SK-N-SH (cell line): ENCODE results near the gene IPPK. TPM values are rescaled to one million over a fixed set of nuclear protein-coding genes. Genes with fewer than 3 reads are reported as not detected.

Experiments used
- CTCF ChIA-PET: fragments of 300-600, 350-600 bp; formaldehyde crosslinking; extraction: SDS; loops from one replicate; lab custom pipeline; 2021; lab: Yijun Ruan, JAX
- POLR2A ChIA-PET: fragments of 350-600 bp; sonication (Branson Sonifier 250); formaldehyde crosslinking; extraction: SDS; loops from one replicate; lab custom pipeline; 2020; ENCODE audit warnings: antibody characterized with exemption, inconsistent platforms; lab: Yijun Ruan, JAX
- DNase-seq: peaks from one replicate; pipeline ENCODE4 v3.0.0; 2012
- H2AFZ ChIP-seq: fragments of 200-600 bp; sonication (generic); 2 replicates; pipeline ENCODE4 v1.8.1; 2016; ENCODE audit warnings: antibody characterized with exemption, mild to moderate bottlenecking, low read depth
- H3F3A ChIP-seq: fragments of 200-600 bp; sonication (generic); replicated peaks from 2 replicates; pipeline ENCODE3; 2016; ENCODE audit warnings: antibody characterized with exemption, mild to moderate bottlenecking; ENCODE audit not compliant: insufficient read depth
- H3K27ac ChIP-seq, 2 experiments: fragments of 200-500 bp in 1 of 2; fragments of 200-600 bp in 1 of 2; sonication (Bioruptor generic) in 1 of 2; sonication (generic), shearing (Covaris generic) in 1 of 2; 2 replicates each; pipeline versions ENCODE4 v1.5.1 to v1.6.1; 2014 to 2016; ENCODE audit warnings: low read depth in 2 of 2, inconsistent platforms in 1 of 2, low read length in 1 of 2, mild to moderate bottlenecking in 1 of 2, mixed read lengths in 1 of 2
- H3K27me3 ChIP-seq: fragments of 200-600 bp; sonication (generic), shearing (Covaris generic); 2 replicates; pipeline ENCODE4 v1.6.1; 2016; ENCODE audit warnings: mixed run types; ENCODE audit not compliant: insufficient read depth
- H3K36me3 ChIP-seq, 2 experiments: fragments of 200-500 bp in 1 of 2; fragments of 200-600 bp in 1 of 2; sonication (Bioruptor generic) in 1 of 2; sonication (generic) in 1 of 2; replicated peaks in 1 of 2; 2 replicates each; pipeline versions ENCODE3 to v1.5.1; 2014 to 2016; ENCODE audit warnings: low read length in 1 of 2, mild to moderate bottlenecking in 1 of 2; ENCODE audit not compliant: insufficient read depth in 2 of 2, control insufficient read depth in 1 of 2
- H3K4me1 ChIP-seq, 2 experiments: fragments of 200-500 bp in 1 of 2; fragments of 200-600 bp in 1 of 2; sonication (Bioruptor generic) in 1 of 2; sonication (generic), shearing (Covaris generic) in 1 of 2; 2 replicates each; pipeline versions ENCODE4 v1.5.1 to v1.6.1; 2014 to 2016; ENCODE audit warnings: low read depth in 1 of 2, low read length in 1 of 2, mixed run types in 1 of 2; ENCODE audit not compliant: insufficient read depth in 2 of 2, control insufficient read depth in 1 of 2
- H3K4me2 ChIP-seq: fragments of 200-600 bp; sonication (generic), shearing (Covaris generic); 2 replicates; pipeline ENCODE4 v1.6.1; 2017; ENCODE audit warnings: mixed run types
- H3K4me3 ChIP-seq, 2 experiments: fragments of 200-500 bp in 1 of 2; fragments of 200-600 bp in 1 of 2; sonication (Bioruptor generic) in 1 of 2; sonication (generic), shearing (Covaris generic) in 1 of 2; 2 replicates each; pipeline versions ENCODE4 v1.5.1 to v1.8.1; 2014 to 2016; ENCODE audit warnings: low read depth in 2 of 2, inconsistent platforms in 1 of 2, low read length in 1 of 2, mild to moderate bottlenecking in 1 of 2, mixed read lengths in 1 of 2, moderate library complexity in 1 of 2
- H3K79me2 ChIP-seq: fragments of 200-600 bp; sonication (generic); 2 replicates; pipeline ENCODE4 v1.8.1; 2017; ENCODE audit warnings: mild to moderate bottlenecking; ENCODE audit not compliant: insufficient read depth
- H3K9ac ChIP-seq: fragments of 200-600 bp; sonication (generic); 2 replicates; pipeline ENCODE4 v1.6.1; 2017; ENCODE audit warnings: mixed run types
- H3K9me2 ChIP-seq: fragments of 200-600 bp; sonication (generic); 2 replicates; pipeline ENCODE4 v1.6.1; 2017; ENCODE audit warnings: mixed run types
- H3K9me3 ChIP-seq: fragments of 200-600 bp; sonication (generic); 2 replicates; pipeline ENCODE4 v1.6.1; 2017; ENCODE audit warnings: mixed run types, mild to moderate bottlenecking, moderate library complexity
- H4K20me1 ChIP-seq: fragments of 200-600 bp; sonication (generic); 2 replicates; pipeline ENCODE4 v1.6.1; 2017; ENCODE audit warnings: mild to moderate bottlenecking, mixed run types; ENCODE audit not compliant: insufficient read depth
- ELF1 ChIP-seq: IDR thresholded peaks from 2 replicates; pipeline ENCODE4 v1.4.0; 2012
- MAX ChIP-seq: IDR thresholded peaks from 2 replicates; pipeline ENCODE4 v1.4.0; 2012; ENCODE audit warnings: low read depth
- MEF2A ChIP-seq: IDR thresholded peaks from 2 replicates; pipeline ENCODE4 v1.4.0; 2012; ENCODE audit warnings: low read depth, borderline replicate concordance
- MXI1 ChIP-seq: IDR thresholded peaks from 2 replicates; pipeline ENCODE4 v1.6.1; 2012; ENCODE audit warnings: mild to moderate bottlenecking, low read depth, low read length, improper control_type of control experiment
- NFIC ChIP-seq: IDR thresholded peaks from 2 replicates; pipeline ENCODE4 v1.4.0; 2012; ENCODE audit warnings: borderline replicate concordance
- POLR2AphosphoS5 ChIP-seq: IDR thresholded peaks from 2 replicates; pipeline ENCODE4 v1.6.1; 2012; ENCODE audit warnings: low read depth, low read length
- REST ChIP-seq: IDR thresholded peaks from 2 replicates; pipeline ENCODE4 v1.6.1; 2012; ENCODE audit warnings: mild to moderate bottlenecking, low read depth, low read length, moderate library complexity
- SMC3 ChIP-seq: IDR thresholded peaks from 2 replicates; pipeline ENCODE4 v1.6.1; 2012; ENCODE audit warnings: low read depth, low read length, improper control_type of control experiment
- TAF1 ChIP-seq: IDR thresholded peaks from 2 replicates; pipeline ENCODE4 v1.6.1; 2012; ENCODE audit warnings: low read depth, mild to moderate bottlenecking, low read length, moderate library complexity, borderline replicate concordance
- TCF12 ChIP-seq: IDR thresholded peaks from 2 replicates; pipeline ENCODE4 v1.4.0; 2012
- TEAD4 ChIP-seq: IDR thresholded peaks from 2 replicates; pipeline ENCODE4 v1.4.0; 2012; ENCODE audit warnings: mild to moderate bottlenecking, borderline replicate concordance; ENCODE audit not compliant: insufficient read depth
- USF1 ChIP-seq: IDR thresholded peaks from 2 replicates; pipeline ENCODE4 v1.4.0; 2012; ENCODE audit warnings: low read depth, borderline replicate concordance
- ZBTB33 ChIP-seq: IDR thresholded peaks from 2 replicates; pipeline ENCODE4 v1.4.0; 2012; ENCODE audit warnings: low read depth, borderline replicate concordance
- WGBS: methylation state at CpG from one replicate; pipeline ENCODE4 v1.1.6; 2017; ENCODE audit warnings: low lambda C conversion rate; 5-methylcytosine and 5-hydroxymethylcytosine counted together
- polyA plus RNA-seq, 3 experiments: library from polyadenylated mRNA; depleted of rRNA; stranded (reverse); fragments of >200 nt; gene quantifications; 2 replicates each; pipeline ENCODE4 v1.2.3, GENCODE V29; 2012

The IPPK gene
- polyA plus RNA-seq, 1 of the 3 experiments (the other 2 are of a cell fraction): 16.5 TPM

- TF ChIP-seq TEAD4 (no peak), TAF1 (no peak), SMC3 (no peak), REST (no peak)
These were observed 41.2 kb upstream of the IPPK start (continued) for GRCh38 chr9:92711146-92711545.

GRCh38 chr9:92710368-92710767 lies 40.4 kb upstream of the IPPK start:
- H3K27me3 ChIP-seq: no peaks in the 10 kb centered on the region
- no peaks in the 10 kb centered on the region; the same call in 1 of the 2 replicates for H3K79me2 ChIP-seq
- no peaks in the 10 kb centered on the region for H3K9me3 ChIP-seq
- H3K9ac ChIP-seq: no peak overlapping the region
- ChIA-PET CTCF (interaction anchor here (1.1 kb wide), 1 partner anchor 81 kb away, joined by 4 read pairs; no protein-coding TSS in a partner anchor), POLR2A (no interaction called here)
- no peak overlapping the region for H3K4me3 ChIP-seq
- H3K4me2 ChIP-seq: no peak overlapping the region
- H3F3A ChIP-seq: no peaks in the 10 kb centered on the region
- TF ChIP-seq MXI1: no peak
- no peak for TF ChIP-seq TCF12
- TF ChIP-seq MEF2A: no peak
- TF ChIP-seq POLR2AphosphoS5: no peak
- TF ChIP-seq USF1: no peak
- TF ChIP-seq ELF1: no peak
- no peak overlapping the region for H3K27ac ChIP-seq
- no peak overlapping the region for H2AFZ ChIP-seq
- H3K4me1 ChIP-seq: no peaks in the 10 kb centered on the region
- H4K20me1 ChIP-seq: no peaks in the 10 kb centered on the region
- no peak for DNase-seq
- H3K36me3 ChIP-seq: peaks cover 28 to 60% of the 10 kb centered on the region in 2 experiments
- H3K9me2 ChIP-seq: no peaks in the 10 kb centered on the region
- WGBS: 79% methylated on average over 3 of the region's 3 CpGs

GRCh38 chr9:92709954-92710353 lies 40.0 kb upstream of the IPPK start:
- Histone ChIP-seq H3K79me2 (no peaks in the 10 kb centered on the region; the same call in 1 of the 2 replicates), H3K36me3 (peaks cover 24 to 56% of the 10 kb centered on the region in 2 experiments)
- TF ChIP-seq MXI1: no peak
- TF ChIP-seq NFIC: no peak
- no peak for TF ChIP-seq MEF2A
- no peak for TF ChIP-seq MAX
- TF ChIP-seq REST: no peak
- TF ChIP-seq SMC3: no peak
- no peak for TF ChIP-seq USF1
- TF ChIP-seq ZBTB33: no peak

More at GRCh38 chr9:92709954-92710353, 40.0 kb upstream of the IPPK start:
- Histone ChIP-seq H2AFZ (no peak overlapping the region), H3K27ac (no peak overlapping the region), H3K4me3 (no peak overlapping the region), H3K9ac (no peak overlapping the region), H3K9me2 (no peaks in the 10 kb centered on the region), H3K4me2 (no peak overlapping the region), H4K20me1 (no peaks in the 10 kb centered on the region), H3K4me1 (no peaks in the 10 kb centered on the region), H3K9me3 (no peaks in the 10 kb centered on the region), H3K27me3 (no peaks in the 10 kb centered on the region), H3F3A (no peaks in the 10 kb centered on the region)
- DNase-seq: no peak
- ChIA-PET CTCF (interaction anchor here (1.1 kb wide), 1 partner anchor 81 kb away, joined by 4 read pairs; no protein-coding TSS in a partner anchor), POLR2A (no interaction called here)
- 94% methylated on average over 2 of the region's 3 CpGs for WGBS
